NCI-H2107 treated with DMSO at 0.1 percent for 48 hours (cell line): ENCODE measurements around the gene POU4F3.

Experiments used
- DNase-seq: peaks from one replicate; lab custom pipeline; 2025; ENCODE audit not compliant: unreplicated experiment; lab: John Stamatoyannopoulos, UW

Gene POU4F3

DNA sequence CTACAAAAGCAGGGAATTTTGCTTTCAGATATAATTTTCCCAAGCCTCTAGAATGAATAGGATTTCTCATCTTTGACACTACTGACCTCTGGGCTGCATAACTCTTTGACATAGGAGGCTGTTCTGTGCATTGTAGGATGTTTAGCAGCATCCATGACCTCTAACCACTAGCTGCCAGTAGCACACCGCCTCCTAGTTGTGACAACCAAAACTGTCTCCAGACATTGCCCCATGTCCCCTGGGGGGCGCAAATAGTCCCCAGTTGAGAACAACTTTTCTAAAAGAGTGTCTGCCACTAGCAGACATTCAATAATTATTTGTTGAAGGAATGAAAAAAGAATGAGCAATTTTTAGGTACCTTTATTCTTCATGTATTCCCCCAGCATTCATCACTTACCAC lies 51.8 kb downstream of the POU4F3 start:
- no peak for DNase-seq
